DOHH2 (cell line): ENCODE data around the gene TMEM200A.

Experiments
- H3F3A ChIP-seq: fragments of 200-600 bp; sonication (generic), shearing (Covaris generic); 2 replicates; pipeline ENCODE4 v1.6.0; 2016; ENCODE audit warnings: antibody characterized with exemption, mild to moderate bottlenecking; ENCODE audit not compliant: control insufficient read depth, insufficient read depth
- H3K27ac ChIP-seq: fragments of 200-600 bp; sonication (generic); 2 replicates; pipeline ENCODE4 v1.5.1; 2014; ENCODE audit warnings: low read depth, mild to moderate bottlenecking, low read length, moderate library complexity
- H3K27me3 ChIP-seq: fragments of 200-600 bp; sonication (generic); 2 replicates; pipeline ENCODE4 v1.6.1; 2014; ENCODE audit warnings: mild to moderate bottlenecking, low read length, mixed read lengths; ENCODE audit not compliant: control insufficient read depth
- H3K36me3 ChIP-seq: fragments of 200-600 bp; sonication (generic); 2 replicates; pipeline ENCODE4 v1.6.1; 2014; ENCODE audit warnings: mild to moderate bottlenecking, low read length, moderate library complexity, mixed read lengths; ENCODE audit not compliant: control insufficient read depth
- H3K4me1 ChIP-seq: fragments of 200-600 bp; sonication (generic); 2 replicates; pipeline ENCODE4 v1.6.1; 2014; ENCODE audit warnings: mild to moderate bottlenecking, low read length, mixed read lengths; ENCODE audit not compliant: control insufficient read depth
- H3K4me2 ChIP-seq: fragments of 200-600 bp; sonication (generic); 2 replicates; pipeline ENCODE4 v1.6.0; 2014; ENCODE audit warnings: mild to moderate bottlenecking, low read length, moderate library complexity
- H3K4me3 ChIP-seq: fragments of 200-600 bp; sonication (generic); 2 replicates; pipeline ENCODE4 v1.5.1; 2014; ENCODE audit warnings: mild to moderate bottlenecking, low read length, mixed read lengths
- H3K79me2 ChIP-seq: fragments of 200-600 bp; sonication (generic); 2 replicates; pipeline ENCODE4 v1.6.1; 2014; ENCODE audit warnings: mild to moderate bottlenecking, low read length, mixed read lengths; ENCODE audit not compliant: control insufficient read depth
- H3K9me2 ChIP-seq: fragments of 200-600 bp; sonication (generic); replicated peaks from 2 replicates; pipeline ENCODE4 v1.6.1; 2014; ENCODE audit warnings: mild to moderate bottlenecking, low read length, mixed read lengths; ENCODE audit not compliant: control insufficient read depth
- H3K9me3 ChIP-seq: fragments of 200-600 bp; sonication (generic); 2 replicates; pipeline ENCODE4 v1.6.1; 2014; ENCODE audit warnings: antibody characterized with exemption, low read length, mixed read lengths; ENCODE audit not compliant: control insufficient read depth, insufficient read depth
- H4K20me1 ChIP-seq: fragments of 200-600 bp; sonication (generic); 2 replicates; pipeline ENCODE4 v1.6.0; 2014; ENCODE audit warnings: low read depth, mild to moderate bottlenecking, antibody characterized with exemption, low read length, moderate library complexity; ENCODE audit not compliant: control insufficient read depth, insufficient read depth
- EZH2phosphoT487 ChIP-seq: fragments of 200-600 bp; sonication (generic); IDR thresholded peaks from 2 replicates; pipeline ENCODE4 v1.6.1; 2017; ENCODE audit warnings: borderline replicate concordance, mild to moderate bottlenecking, antibody characterized with exemption, low read length, moderate library complexity, mixed read lengths
- TF ChIP-seq, protein P1 (sequence below): fragments of 200-600 bp; sonication (generic); IDR thresholded peaks from one replicate; pipeline ENCODE4 v1.5.1; 2014; ENCODE audit warnings: antibody characterized with exemption, mild to moderate bottlenecking, low read depth, low read length; ENCODE audit not compliant: poor library complexity, severe bottlenecking

The TMEM200A gene

GRCh38 chr6:130466748-130467061, 100.9 kb downstream of the TMEM200A start:
- no peak overlapping the region for H3K4me2 ChIP-seq
- H3F3A ChIP-seq: no peaks in the 10 kb centered on the region
- no peak overlapping the region for H3K4me3 ChIP-seq
- no peaks in the 10 kb centered on the region for H3K9me3 ChIP-seq
- H3K27ac ChIP-seq: no peak overlapping the region
- no peaks in the 10 kb centered on the region for H3K27me3 ChIP-seq
- TF ChIP-seq, protein P1, sequence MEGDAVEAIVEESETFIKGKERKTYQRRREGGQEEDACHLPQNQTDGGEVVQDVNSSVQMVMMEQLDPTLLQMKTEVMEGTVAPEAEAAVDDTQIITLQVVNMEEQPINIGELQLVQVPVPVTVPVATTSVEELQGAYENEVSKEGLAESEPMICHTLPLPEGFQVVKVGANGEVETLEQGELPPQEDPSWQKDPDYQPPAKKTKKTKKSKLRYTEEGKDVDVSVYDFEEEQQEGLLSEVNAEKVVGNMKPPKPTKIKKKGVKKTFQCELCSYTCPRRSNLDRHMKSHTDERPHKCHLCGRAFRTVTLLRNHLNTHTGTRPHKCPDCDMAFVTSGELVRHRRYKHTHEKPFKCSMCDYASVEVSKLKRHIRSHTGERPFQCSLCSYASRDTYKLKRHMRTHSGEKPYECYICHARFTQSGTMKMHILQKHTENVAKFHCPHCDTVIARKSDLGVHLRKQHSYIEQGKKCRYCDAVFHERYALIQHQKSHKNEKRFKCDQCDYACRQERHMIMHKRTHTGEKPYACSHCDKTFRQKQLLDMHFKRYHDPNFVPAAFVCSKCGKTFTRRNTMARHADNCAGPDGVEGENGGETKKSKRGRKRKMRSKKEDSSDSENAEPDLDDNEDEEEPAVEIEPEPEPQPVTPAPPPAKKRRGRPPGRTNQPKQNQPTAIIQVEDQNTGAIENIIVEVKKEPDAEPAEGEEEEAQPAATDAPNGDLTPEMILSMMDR: no peak
- no peak for TF ChIP-seq EZH2phosphoT487
- H4K20me1 ChIP-seq: no peaks in the 10 kb centered on the region
- no peaks in the 10 kb centered on the region for H3K4me1 ChIP-seq
- no peaks in the 10 kb centered on the region for H3K79me2 ChIP-seq
- no peaks in the 10 kb centered on the region for H3K9me2 ChIP-seq
- H3K36me3 ChIP-seq: no peaks in the 10 kb centered on the region

- TF ChIP-seq, protein P1: no peak
- TF ChIP-seq EZH2phosphoT487: no peak
- no peaks in the 10 kb centered on the region for H3K4me1 ChIP-seq
- H3K27me3 ChIP-seq: no peaks in the 10 kb centered on the region
Observed at GRCh38 chr6:130467146-130468050, 101.6 kb downstream of the TMEM200A start.

DNA sequence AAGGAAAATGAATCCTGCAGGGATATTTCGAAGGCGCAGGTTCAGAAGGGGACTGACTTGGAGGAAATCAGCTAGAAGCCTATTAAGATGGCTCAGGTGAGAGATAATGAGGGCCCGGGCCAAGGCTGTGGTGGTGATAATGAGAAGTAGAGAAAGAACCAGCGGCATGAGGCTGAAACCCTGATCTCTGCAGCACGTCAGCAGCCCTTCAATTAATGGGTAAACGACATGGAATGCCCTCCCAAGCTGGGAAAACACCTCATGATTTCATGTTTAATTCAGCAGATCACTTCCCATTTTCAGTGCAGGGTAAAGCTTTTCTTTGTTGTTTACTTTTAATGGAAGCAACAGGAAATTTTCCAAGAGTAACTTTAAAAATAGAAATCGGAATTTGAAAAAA, 104.9 kb downstream of the TMEM200A start:
- no peaks in the 10 kb centered on the region for H3F3A ChIP-seq
- H4K20me1 ChIP-seq: no peaks in the 10 kb centered on the region
- H3K27me3 ChIP-seq: no peaks in the 10 kb centered on the region
- H3K9me3 ChIP-seq: no peaks in the 10 kb centered on the region
- H3K4me1 ChIP-seq: no peaks in the 10 kb centered on the region
- no peak overlapping the region for H3K4me2 ChIP-seq
- no peak overlapping the region for H3K4me3 ChIP-seq
- H3K36me3 ChIP-seq: no peaks in the 10 kb centered on the region
- TF ChIP-seq EZH2phosphoT487: no peak
- TF ChIP-seq, protein P1: no peak
- H3K9me2 ChIP-seq: no peaks in the 10 kb centered on the region
- no peak overlapping the region for H3K27ac ChIP-seq
- H3K79me2 ChIP-seq: no peaks in the 10 kb centered on the region

More at GRCh38 chr6:130467146-130468050, 101.6 kb downstream of the TMEM200A start:
- Histone ChIP-seq H3K9me2 (no peaks in the 10 kb centered on the region), H3K79me2 (no peaks in the 10 kb centered on the region), H4K20me1 (no peaks in the 10 kb centered on the region), H3K4me3 (no peak overlapping the region), H3K27ac (no peak overlapping the region), H3K36me3 (no peaks in the 10 kb centered on the region), H3K9me3 (no peaks in the 10 kb centered on the region), H3F3A (no peaks in the 10 kb centered on the region), H3K4me2 (no peak overlapping the region)
